ENCODE measurements around the gene RNF2. TPM values are rescaled to one million over a fixed set of nuclear protein-coding genes. Genes with fewer than 3 reads are reported as not detected.

The RNF2 gene
- total RNA-seq, 1 donor from 2014 or later, result 15.7 TPM

DNA sequence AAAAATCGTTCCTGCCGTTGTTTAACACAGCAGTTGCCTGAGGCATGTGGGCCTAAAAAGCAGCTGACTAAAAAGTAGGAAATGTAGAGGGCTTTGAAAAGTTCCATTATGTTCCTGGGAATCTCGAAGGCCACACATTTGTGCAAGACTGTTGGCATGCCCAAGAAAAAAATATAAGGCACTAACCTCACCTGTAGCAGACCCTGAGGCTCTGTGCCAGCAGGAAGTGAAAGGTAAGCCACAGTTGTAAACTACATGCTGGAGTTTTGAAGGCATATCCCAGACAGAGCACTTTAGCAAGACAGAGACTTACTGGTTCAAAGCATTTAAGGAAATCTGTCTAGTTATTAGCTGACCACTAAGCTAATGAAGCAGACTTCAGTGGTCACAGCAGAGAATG lies 58.7 kb downstream of the RNF2 start:
- H3K9me3 ChIP-seq, result peaks cover 7% of the 10 kb centered on the region
- peaks cover 0 to 4% of the 10 kb centered on the region in 2 donors for H3K36me3 ChIP-seq
- DNase-seq (ENCODE audit: extremely low spot score in 2 of 2), result no peak
- no peak overlapping the region for H3K27ac ChIP-seq
- no peaks in the 10 kb centered on the region for H3K27me3 ChIP-seq
- no peak overlapping the region for H3K4me3 ChIP-seq
- TF ChIP-seq, protein P1, sequence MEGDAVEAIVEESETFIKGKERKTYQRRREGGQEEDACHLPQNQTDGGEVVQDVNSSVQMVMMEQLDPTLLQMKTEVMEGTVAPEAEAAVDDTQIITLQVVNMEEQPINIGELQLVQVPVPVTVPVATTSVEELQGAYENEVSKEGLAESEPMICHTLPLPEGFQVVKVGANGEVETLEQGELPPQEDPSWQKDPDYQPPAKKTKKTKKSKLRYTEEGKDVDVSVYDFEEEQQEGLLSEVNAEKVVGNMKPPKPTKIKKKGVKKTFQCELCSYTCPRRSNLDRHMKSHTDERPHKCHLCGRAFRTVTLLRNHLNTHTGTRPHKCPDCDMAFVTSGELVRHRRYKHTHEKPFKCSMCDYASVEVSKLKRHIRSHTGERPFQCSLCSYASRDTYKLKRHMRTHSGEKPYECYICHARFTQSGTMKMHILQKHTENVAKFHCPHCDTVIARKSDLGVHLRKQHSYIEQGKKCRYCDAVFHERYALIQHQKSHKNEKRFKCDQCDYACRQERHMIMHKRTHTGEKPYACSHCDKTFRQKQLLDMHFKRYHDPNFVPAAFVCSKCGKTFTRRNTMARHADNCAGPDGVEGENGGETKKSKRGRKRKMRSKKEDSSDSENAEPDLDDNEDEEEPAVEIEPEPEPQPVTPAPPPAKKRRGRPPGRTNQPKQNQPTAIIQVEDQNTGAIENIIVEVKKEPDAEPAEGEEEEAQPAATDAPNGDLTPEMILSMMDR (IDR thresholded peaks at IDR 0.05), result no peak
- TF ChIP-seq POLR2AphosphoS5 (IDR thresholded peaks at IDR 0.05; ENCODE audit: insufficient read depth in 1 of 2, low read depth in 1 of 2), result no peak
- no peaks in the 10 kb centered on the region for H3K4me1 ChIP-seq
- intact Hi-C loops (cut with DNase I), result no loop called here

DNA sequence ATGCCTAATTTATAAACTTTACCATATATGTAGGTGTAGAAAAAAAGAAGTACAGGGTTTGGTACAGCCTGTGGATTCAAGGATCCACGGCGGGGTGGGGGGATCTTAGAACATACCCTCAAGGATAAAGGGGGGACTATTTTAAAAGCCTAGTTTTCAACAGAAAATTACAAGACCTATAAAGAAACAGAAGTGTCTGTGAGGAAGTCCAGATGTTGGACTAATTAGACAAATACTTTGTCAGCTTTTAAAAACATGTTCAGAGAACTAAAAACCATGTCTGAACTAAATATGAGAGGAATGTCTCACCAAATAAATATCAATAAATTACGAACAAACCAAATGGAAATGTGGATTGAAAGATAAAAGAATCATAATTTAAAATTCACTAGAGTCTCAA lies 59.8 kb downstream of the RNF2 start:
- DNase-seq (ENCODE audit: extremely low spot score in 2 of 2), result no peak

DNA sequence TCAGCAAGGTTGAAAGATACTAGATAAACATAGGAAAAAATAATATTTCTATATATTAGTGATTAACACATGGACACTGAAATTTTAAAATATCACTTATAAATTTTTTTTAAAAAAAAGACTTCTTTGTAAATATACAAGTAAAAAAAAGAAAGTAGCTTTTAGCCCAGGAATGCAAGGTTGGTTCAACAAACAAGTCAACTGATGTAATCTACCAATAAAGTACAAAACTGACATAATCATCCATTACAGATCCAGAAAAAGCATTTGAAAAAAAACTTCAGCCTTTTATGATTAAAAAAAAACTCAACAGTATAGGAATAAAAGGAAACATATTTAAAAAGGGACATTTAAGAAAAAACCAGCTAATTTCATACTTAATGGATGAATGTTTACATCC lies 63.0 kb downstream of the RNF2 start:
- intact Hi-C loops (cut with DNase I), result no loop called here
- no peak for DNase-seq (ENCODE audit: extremely low spot score in 2 of 2)
- Histone ChIP-seq H3K36me3 (peaks cover 0 to 4% of the 10 kb centered on the region in 2 donors), H3K27ac (no peak overlapping the region), H3K9me3 (peaks cover 7% of the 10 kb centered on the region), H3K4me3 (no peak overlapping the region), H3K27me3 (no peaks in the 10 kb centered on the region), H3K4me1 (no peaks in the 10 kb centered on the region)
- TF ChIP-seq, protein P1 (IDR thresholded peaks at IDR 0.05), result no peak
- no peak for TF ChIP-seq POLR2AphosphoS5 (IDR thresholded peaks at IDR 0.05; ENCODE audit: insufficient read depth in 1 of 2, low read depth in 1 of 2)
- no peak for TF ChIP-seq POLR2A (IDR thresholded peaks at IDR 0.05)

More for the DNA sequence above, 59.8 kb downstream of the RNF2 start:
- intact Hi-C loops (cut with DNase I), result no loop called here
- H3K27ac ChIP-seq, result no peak overlapping the region
- H3K36me3 ChIP-seq, result peaks cover 0 to 4% of the 10 kb centered on the region in 2 donors
- no peaks in the 10 kb centered on the region for H3K4me1 ChIP-seq
- TF ChIP-seq, protein P1 (IDR thresholded peaks at IDR 0.05), result no peak
- TF ChIP-seq POLR2AphosphoS5 (IDR thresholded peaks at IDR 0.05; ENCODE audit: insufficient read depth in 1 of 2, low read depth in 1 of 2) (no peak), POLR2A (IDR thresholded peaks at IDR 0.05) (no peak)
- no peak overlapping the region for H3K4me3 ChIP-seq
- no peaks in the 10 kb centered on the region for H3K27me3 ChIP-seq
- peaks cover 7% of the 10 kb centered on the region for H3K9me3 ChIP-seq

DNA sequence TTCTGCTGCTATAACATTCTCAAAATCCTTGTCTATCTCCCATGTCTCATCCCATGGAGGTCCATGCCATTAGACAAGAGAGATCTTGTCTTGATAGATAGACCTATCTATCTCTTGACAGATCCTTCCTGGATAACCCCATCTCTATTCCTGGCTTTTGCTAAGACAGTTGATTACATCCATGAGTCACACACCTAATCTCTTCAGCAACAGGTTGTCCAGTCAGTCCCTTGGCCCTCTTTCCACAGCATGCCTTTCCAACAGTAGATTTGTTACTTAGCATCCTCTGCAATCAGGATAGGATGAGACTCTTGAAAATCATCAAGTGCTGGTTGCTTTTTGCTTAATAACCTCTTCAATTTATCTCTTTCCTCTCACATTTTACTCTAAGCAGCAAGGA lies 64.8 kb downstream of the RNF2 start:
- Histone ChIP-seq H3K4me1 (no peaks in the 10 kb centered on the region), H3K9me3 (peaks cover 7% of the 10 kb centered on the region), H3K27me3 (no peaks in the 10 kb centered on the region), H3K27ac (no peak overlapping the region), H3K4me3 (no peak overlapping the region), H3K36me3 (no peaks in the 10 kb centered on the region)
- no peak for DNase-seq (ENCODE audit: extremely low spot score in 2 of 2)
- intact Hi-C loops (cut with DNase I), result no loop called here
- TF ChIP-seq, protein P1 (IDR thresholded peaks at IDR 0.05), result no peak
- TF ChIP-seq POLR2A (IDR thresholded peaks at IDR 0.05) (no peak), POLR2AphosphoS5 (IDR thresholded peaks at IDR 0.05; ENCODE audit: insufficient read depth in 1 of 2, low read depth in 1 of 2) (no peak)

DNA sequence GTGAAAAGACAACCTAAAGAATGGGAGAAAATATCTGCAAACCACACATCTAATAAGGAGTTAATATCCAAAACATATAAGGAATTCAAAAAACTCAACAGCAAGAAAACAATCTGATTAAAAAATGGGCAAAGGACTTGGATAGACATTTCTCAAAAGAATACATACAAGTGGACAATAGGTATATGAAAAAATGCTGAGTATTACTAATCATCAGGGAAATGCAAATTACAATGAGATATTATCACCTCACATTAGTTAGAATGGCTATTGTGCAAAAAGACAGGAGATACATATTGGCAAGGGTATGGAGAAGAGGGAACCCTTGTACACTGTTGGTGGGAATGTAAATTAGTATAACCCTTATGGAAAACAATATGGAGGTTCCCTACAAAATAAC lies 66.5 kb downstream of the RNF2 start:
- no peak overlapping the region for H3K27ac ChIP-seq
- TF ChIP-seq POLR2AphosphoS5 (IDR thresholded peaks at IDR 0.05; ENCODE audit: insufficient read depth in 1 of 2, low read depth in 1 of 2), result no peak
- TF ChIP-seq, protein P1 (IDR thresholded peaks at IDR 0.05), result no peak
- no peak for TF ChIP-seq POLR2A (IDR thresholded peaks at IDR 0.05)
- peaks cover 7% of the 10 kb centered on the region for H3K9me3 ChIP-seq
- intact Hi-C loops (cut with DNase I), result no loop called here
- no peak overlapping the region for H3K4me3 ChIP-seq
- H3K4me1 ChIP-seq, result no peaks in the 10 kb centered on the region
- no peaks in the 10 kb centered on the region for H3K27me3 ChIP-seq
- no peaks in the 10 kb centered on the region for H3K36me3 ChIP-seq
- no peak for DNase-seq (ENCODE audit: extremely low spot score in 2 of 2)
